Endothelial cell of hepatic sinusoid (primary cell): ENCODE data around the gene TMEM271.

ENCODE experiments used
- in situ Hi-C: cut with HindIII; loops from 2 replicates; pipeline ENCODE4 v1.10.0; 2017; ENCODE audit warnings: low sequenced_read_pairs

Gene TMEM271

GRCh38 chr4:576245-576821 lies at the start of gene TMEM271:
TSS of gene TMEM271 (minus strand) at chr4:576295. CDS start at chr4:576062, 233 bp downstream.
- in situ Hi-C loops, result no loop called here

- in situ Hi-C loops, result no loop called here
These were observed 49.6 kb upstream of the TMEM271 start for GRCh38 chr4:625631-626161.

GRCh38 chr4:624705-625590 lies 48.9 kb upstream of the TMEM271 start, which contains the start of gene PDE6B:
TSS of gene PDE6B (plus strand) at chr4:625573. CDS start at chr4:625627, 54 bp downstream.
- in situ Hi-C loops, result loop anchor here (5.0 kb wide), 1 partner anchor 88 kb away; no protein-coding TSS in a partner anchor

GRCh38 chr4:623914-624566 lies 47.9 kb upstream of the TMEM271 start:
- in situ Hi-C loops, result loop anchor here (5.0 kb wide), 1 partner anchor 87 kb away; no protein-coding TSS in a partner anchor

- in situ Hi-C loops, result loop anchor here (5.0 kb wide), 1 partner anchor 86 kb away; no protein-coding TSS in a partner anchor
These were observed 47.2 kb upstream of the TMEM271 start for GRCh38 chr4:622996-623913.

- in situ Hi-C loops, result loop anchor here (5.0 kb wide), 1 partner anchor 85 kb away; no protein-coding TSS in a partner anchor
These were observed 46.2 kb upstream of the TMEM271 start for GRCh38 chr4:622071-622995.

GRCh38 chr4:621296-622070 lies 45.4 kb upstream of the TMEM271 start:
- in situ Hi-C loops, result loop anchor here (5.0 kb wide), 1 partner anchor 84 kb away; no protein-coding TSS in a partner anchor

GRCh38 chr4:620851-621261 lies 44.8 kb upstream of the TMEM271 start:
- in situ Hi-C loops, result loop anchor here (5.0 kb wide), 1 partner anchor 84 kb away; no protein-coding TSS in a partner anchor

- in situ Hi-C loops, result loop anchor here (5.0 kb wide), 1 partner anchor 83 kb away; no protein-coding TSS in a partner anchor
These were observed 44.1 kb upstream of the TMEM271 start for GRCh38 chr4:620201-620600.

GRCh38 chr4:617644-618641 lies 41.8 kb upstream of the TMEM271 start:
- in situ Hi-C loops, result loop anchor here (10.0 kb wide), 1 partner anchor 57 kb away; the partner anchor contains the start of genes ATP5ME and MYL5

- in situ Hi-C loops, result loop anchor here (10.0 kb wide), 1 partner anchor 58 kb away; the partner anchor contains the start of genes ATP5ME and MYL5
These were observed 41.0 kb upstream of the TMEM271 start for GRCh38 chr4:616911-617643.

- in situ Hi-C loops, result loop anchor here (10.0 kb wide), 1 partner anchor 59 kb away; the partner anchor contains the start of genes ATP5ME and MYL5
These were observed 40.0 kb upstream of the TMEM271 start for GRCh38 chr4:616091-616490.

GRCh38 chr4:613126-613525 lies 37.0 kb upstream of the TMEM271 start:
- in situ Hi-C loops, result loop anchor here (10.0 kb wide), 1 partner anchor 62 kb away; the partner anchor contains the start of genes ATP5ME and MYL5

GRCh38 chr4:612749-613125 lies 36.6 kb upstream of the TMEM271 start:
- in situ Hi-C loops, result loop anchor here (10.0 kb wide), 1 partner anchor 62 kb away; the partner anchor contains the start of genes ATP5ME and MYL5

GRCh38 chr4:612052-612748 lies 36.1 kb upstream of the TMEM271 start:
- in situ Hi-C loops, result loop anchor here (10.0 kb wide), 1 partner anchor 63 kb away; the partner anchor contains the start of genes ATP5ME and MYL5
